GM12878 (cell line): ENCODE measurements around the gene GNA14. TPM values are rescaled to one million over a fixed set of nuclear protein-coding genes. Genes with fewer than 3 reads are reported as not detected.

ENCODE experiments used
- ATAC-seq: fragments of 200-7000 bp; cut with Tn5 transposase; 3 replicates; pipeline ENCODE4 v1.9.1; 2020; ENCODE audit warnings: mild to moderate bottlenecking, moderate library complexity
- BruUV-seq: library from RNA; stranded (reverse); fragments of 400-500 nt; replicated peaks from 2 replicates; lab custom pipeline; 2021; lab: Mats Ljungman, UMichigan
- CTCF ChIA-PET: fragments of 300-600 bp; sonication (Branson Sonifier 250); formaldehyde crosslinking; extraction: SDS; loops from one replicate; lab custom pipeline; 2021; ENCODE audit warnings: inconsistent platforms; lab: Yijun Ruan, JAX
- POLR2A ChIA-PET: fragments of 350-600 bp; formaldehyde crosslinking; extraction: SDS; loops from one replicate; lab custom pipeline; 2021; ENCODE audit warnings: inconsistent platforms; lab: Charles Lee
- RAD21 ChIA-PET: fragments of 300-600 bp; sonication (Branson Sonifier 250); formaldehyde crosslinking; loops from one replicate; lab custom pipeline; 2023; ENCODE audit warnings: antibody characterized with exemption; ENCODE audit not compliant: unreplicated experiment; lab: Charles Lee
- SMC1A ChIA-PET: fragments of 300-600 bp; sonication (Branson Sonifier 250); formaldehyde crosslinking; loops from one replicate; lab custom pipeline; 2023; ENCODE audit not compliant: unreplicated experiment, uncharacterized antibody; lab: Charles Lee
- DNase-seq: peaks from one replicate; pipeline ENCODE4 v3.0.0-alpha.2; 2011; ENCODE audit warnings: low read depth, low spot score
- FAIRE-seq: peaks from 3 replicates; lab custom pipeline; 2011; peaks lifted over from hg19 to GRCh38; lab: Jason Lieb, UNC
- H2AFZ ChIP-seq: 2 replicates; pipeline ENCODE4 v1.6.0; 2011; ENCODE audit warnings: low read depth, low read length, control low read depth; ENCODE audit not compliant: control insufficient read depth
- H3K27ac ChIP-seq: 2 replicates; pipeline ENCODE4 v1.5.1; 2011; ENCODE audit warnings: control low read depth; ENCODE audit not compliant: control insufficient read depth, insufficient read depth
- H3K27me3 ChIP-seq, 2 experiments: replicated peaks in 1 of 2; 2 replicates each; pipeline versions ENCODE4 v1.6.0 to v1.6.1; 2011; ENCODE audit warnings: low read length in 1 of 2; ENCODE audit not compliant: control insufficient read depth in 2 of 2, insufficient read depth in 2 of 2
- H3K36me3 ChIP-seq, 2 experiments: 2 replicates each; pipeline ENCODE4 v1.5.1; 2011; ENCODE audit warnings: low read length in 1 of 2; ENCODE audit not compliant: control insufficient read depth in 2 of 2, insufficient read depth in 2 of 2
- H3K4me1 ChIP-seq: 2 replicates; pipeline ENCODE4 v1.6.1; 2011; ENCODE audit warnings: mild to moderate bottlenecking, low read length, moderate library complexity, mixed read lengths; ENCODE audit not compliant: control insufficient read depth, insufficient read depth
- H3K4me2 ChIP-seq: 2 replicates; pipeline ENCODE4 v1.6.0; 2011; ENCODE audit warnings: control low read depth; ENCODE audit not compliant: control insufficient read depth, insufficient read depth
- H3K4me3 ChIP-seq: fragments of 200-600 bp; sonication (generic); 2 replicates; pipeline ENCODE4 v1.5.1; 2016
- H3K79me2 ChIP-seq: 2 replicates; pipeline ENCODE4 v1.6.0; 2011; ENCODE audit warnings: low read length; ENCODE audit not compliant: control insufficient read depth, insufficient read depth
- H3K9ac ChIP-seq: 2 replicates; pipeline ENCODE4 v1.8.0; 2011; ENCODE audit warnings: low read length, control low read depth, mixed read lengths; ENCODE audit not compliant: control insufficient read depth, insufficient read depth
- H3K9me3 ChIP-seq: replicated peaks from 3 replicates; pipeline ENCODE4 v1.5.1; 2011; ENCODE audit warnings: mild to moderate bottlenecking, low read length; ENCODE audit not compliant: control insufficient read depth, insufficient read depth
- H4K20me1 ChIP-seq: 2 replicates; pipeline ENCODE4 v1.6.0; 2011; ENCODE audit not compliant: control insufficient read depth, insufficient read depth
- ASH2L ChIP-seq: fragments of 300-600, 200-600 bp; sonication (generic); IDR thresholded peaks from 2 replicates; pipeline ENCODE4 v1.6.1; 2017; ENCODE audit warnings: low read depth, mild to moderate bottlenecking, borderline replicate concordance
- CHD2 ChIP-seq: IDR thresholded peaks from 2 replicates; pipeline ENCODE4 v1.6.1; 2011; ENCODE audit warnings: low read depth, low read length, improper control_type of control experiment, borderline replicate concordance
- CHD4 ChIP-seq: fragments of 200-600 bp; sonication (generic); IDR thresholded peaks from 2 replicates; pipeline ENCODE4 v1.6.1; 2016; ENCODE audit warnings: mild to moderate bottlenecking
- JUNB ChIP-seq: IDR thresholded peaks from 2 replicates; pipeline ENCODE4 v1.6.1; 2016; ENCODE audit warnings: antibody characterized with exemption, mild to moderate bottlenecking
- MEF2B ChIP-seq: fragments of 450-650 bp; IDR thresholded peaks from 2 replicates; pipeline ENCODE4 v1.6.1; 2018; ENCODE audit warnings: mild to moderate bottlenecking, moderate library complexity; ENCODE audit not compliant: partially characterized antibody, poor library complexity, severe bottlenecking
- POLR2A ChIP-seq: IDR thresholded peaks from 2 replicates; pipeline ENCODE4 v1.6.1; 2011; ENCODE audit warnings: low read depth, mild to moderate bottlenecking, low read length
- PRDM15 ChIP-seq: fragments of 450-650 bp; formaldehyde crosslinking; IDR thresholded peaks from 2 replicates; pipeline ENCODE4 v1.4.0; 2020; ENCODE audit warnings: mild to moderate bottlenecking, moderate library complexity
- RELA ChIP-seq: fragments of 450-650 bp; IDR thresholded peaks from 2 replicates; pipeline ENCODE4 v1.8.0; 2014; ENCODE audit warnings: borderline replicate concordance; ENCODE audit not compliant: partially characterized antibody
- SIX5 ChIP-seq: IDR thresholded peaks from 2 replicates; pipeline ENCODE4 v1.6.1; 2011; ENCODE audit warnings: mild to moderate bottlenecking, low read depth, low read length, moderate library complexity; ENCODE audit not compliant: severe bottlenecking
- YY1 ChIP-seq: IDR thresholded peaks from 2 replicates; pipeline ENCODE4 v1.6.1; 2011; ENCODE audit warnings: low read depth, mild to moderate bottlenecking, low read length
- ZNF384 ChIP-seq: IDR thresholded peaks from 2 replicates; pipeline ENCODE4 v1.6.1; 2012; ENCODE audit warnings: low read depth, mild to moderate bottlenecking, low read length, improper control_type of control experiment, borderline replicate concordance
- WGBS: methylation state at CpG from one replicate; pipeline ENCODE4 v1.1.6; 2016; ENCODE audit warnings: low lambda C conversion rate; ENCODE audit not compliant: insufficient replicate concordance, insufficient coverage; ENCODE audit errors: missing lambda C conversion rate; 5-methylcytosine and 5-hydroxymethylcytosine counted together
- in situ Hi-C: fragments of 300-500 bp; cut with MboI; formaldehyde crosslinking; loops from 9 replicates; pipeline ENCODE4 v1.14.3; 2018; ENCODE audit warnings: mixed read lengths
- intact Hi-C: fragments of 100-400 bp; cut with micrococcal nuclease; formaldehyde crosslinking; loops from one replicate; pipeline ENCODE4 v1.14.2; 2022; ENCODE audit not compliant: unreplicated experiment
- polyA plus RNA-seq, 11 experiments: library from polyadenylated mRNA; depleted of rRNA in 4 of 11; unstranded in 6 of 11; stranded (reverse) in 5 of 11; fragments of >200 nt; fragmentation: Nextera tagmentation in 4 of 11; fragmentation: Illumina TruSeq in 1 of 11; extraction: Ambion mirVana in 4 of 11; extraction: Trizol in 1 of 11; gene quantifications; 1 replicate in 1 of 11; 2 replicates in 10 of 11; pipeline versions ENCODE4 v1.2.1 to v1.2.3, GENCODE V29; 2011 to 2016; ENCODE audit warnings: inconsistent platforms in 2 of 11, missing spikeins in 2 of 11, low read depth in 1 of 11
- total RNA-seq, 4 experiments: library from RNA; depleted of rRNA in 3 of 4; stranded (reverse); fragments of >200 nt in 3 of 4; fragmentation: Illumina TruSeq in 1 of 4; extraction: Trizol in 1 of 4; gene quantifications; 2 replicates each; pipeline versions ENCODE4 v1.2.1 to v1.2.3, GENCODE V29; 2013 to 2021
- TF ChIP-seq, protein P1 (sequence below), 3 experiments: IDR thresholded peaks in 2 of 3; conservative IDR thresholded peaks in 1 of 3; 2 replicates each; pipeline ENCODE4 v1.5.1; 2011; ENCODE audit warnings: low read depth in 3 of 3, low read length in 3 of 3, mild to moderate bottlenecking in 3 of 3, control low read depth in 2 of 3, moderate library complexity in 2 of 3, inconsistent platforms in 1 of 3, mixed read lengths in 1 of 3; ENCODE audit not compliant: control insufficient read depth in 2 of 3, insufficient read depth in 1 of 3; ENCODE audit errors: extremely low read depth in 1 of 3
- TF ChIP-seq, protein P2 (sequence below): fragments of 450-650 bp; IDR thresholded peaks from 2 replicates; pipeline ENCODE4 v1.6.1; 2017; ENCODE audit warnings: mild to moderate bottlenecking

The GNA14 gene
- total and polyA plus RNA-seq, 10 of the 15 experiments (the other 5 are each of a cell fraction or from before 2014, with no cell fraction given): 0.17 TPM; not detected in 9

DNA sequence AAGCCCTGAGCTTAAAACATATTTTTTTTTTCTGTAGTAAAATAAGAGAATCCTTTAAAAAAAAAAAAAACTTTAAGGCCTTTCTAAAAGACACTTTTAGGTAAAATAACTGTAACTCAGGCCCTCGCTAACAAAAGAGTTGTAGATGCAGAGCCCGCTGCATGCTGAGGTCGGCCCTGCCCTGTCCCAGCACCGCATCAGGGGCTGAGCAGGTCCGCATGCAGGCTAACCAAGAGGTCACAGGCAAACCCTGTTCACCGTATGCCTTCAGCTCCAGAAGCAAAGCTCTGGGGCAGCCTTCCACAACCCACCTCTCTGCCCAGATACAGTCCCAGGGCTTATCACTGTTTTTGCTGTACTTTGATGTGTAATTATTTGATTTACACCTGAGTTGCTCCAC lies 216.1 kb downstream of the GNA14 start:
- CTCF ChIA-PET: interaction anchor here (0.7 to 3.7 kb wide), 3 partner anchors 9 to 684 kb away, joined by 3 to 42 read pairs (median 3); no protein-coding TSS in a partner anchor
- no TSS peak for BruUV-seq
- Histone ChIP-seq H3K4me1 (no peaks in the 10 kb centered on the region), H3K36me3 (no peaks in the 10 kb centered on the region), H2AFZ (no peak overlapping the region), H3K4me2 (no peak overlapping the region), H4K20me1 (no peaks in the 10 kb centered on the region), H3K4me3 (no peak overlapping the region), H3K27me3 (no peaks in the 10 kb centered on the region), H3K9ac (no peak overlapping the region), H3K79me2 (no peaks in the 10 kb centered on the region), H3K27ac (no peak overlapping the region), H3K9me3 (no peaks in the 10 kb centered on the region)
- in situ Hi-C loops: no loop called here
- RAD21 ChIA-PET: interaction anchor here (1.0 kb wide), 1 partner anchor 25 kb away, joined by 3 read pairs; no protein-coding TSS in a partner anchor
- ATAC-seq (no peak), DNase-seq (no peak), FAIRE-seq (no peak)
- WGBS: 65% methylated on average over 6 of the region's 6 CpGs
- TF ChIP-seq, protein P1, sequence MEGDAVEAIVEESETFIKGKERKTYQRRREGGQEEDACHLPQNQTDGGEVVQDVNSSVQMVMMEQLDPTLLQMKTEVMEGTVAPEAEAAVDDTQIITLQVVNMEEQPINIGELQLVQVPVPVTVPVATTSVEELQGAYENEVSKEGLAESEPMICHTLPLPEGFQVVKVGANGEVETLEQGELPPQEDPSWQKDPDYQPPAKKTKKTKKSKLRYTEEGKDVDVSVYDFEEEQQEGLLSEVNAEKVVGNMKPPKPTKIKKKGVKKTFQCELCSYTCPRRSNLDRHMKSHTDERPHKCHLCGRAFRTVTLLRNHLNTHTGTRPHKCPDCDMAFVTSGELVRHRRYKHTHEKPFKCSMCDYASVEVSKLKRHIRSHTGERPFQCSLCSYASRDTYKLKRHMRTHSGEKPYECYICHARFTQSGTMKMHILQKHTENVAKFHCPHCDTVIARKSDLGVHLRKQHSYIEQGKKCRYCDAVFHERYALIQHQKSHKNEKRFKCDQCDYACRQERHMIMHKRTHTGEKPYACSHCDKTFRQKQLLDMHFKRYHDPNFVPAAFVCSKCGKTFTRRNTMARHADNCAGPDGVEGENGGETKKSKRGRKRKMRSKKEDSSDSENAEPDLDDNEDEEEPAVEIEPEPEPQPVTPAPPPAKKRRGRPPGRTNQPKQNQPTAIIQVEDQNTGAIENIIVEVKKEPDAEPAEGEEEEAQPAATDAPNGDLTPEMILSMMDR (IDR thresholded peaks at IDR 0.05 in 2 of 3, conservative IDR thresholded peaks at IDR 0.05 in 1 of 3; ENCODE audit: control insufficient read depth in 2 of 3, extremely low read depth in 1 of 3, insufficient read depth in 1 of 3, low read depth in 3 of 3, low read length in 3 of 3): no peak
- no peak for TF ChIP-seq CHD2
- no peak for TF ChIP-seq CHD4
- no peak for TF ChIP-seq RELA
- no peak for TF ChIP-seq POLR2A
- TF ChIP-seq SIX5: no peak
- TF ChIP-seq ASH2L: no peak
- TF ChIP-seq PRDM15 (CRISPR knock-in tag): no peak
- no peak for TF ChIP-seq YY1
- no peak for TF ChIP-seq JUNB
- TF ChIP-seq MEF2B: no peak
- TF ChIP-seq ZNF384: no peak
- TF ChIP-seq, protein P2, sequence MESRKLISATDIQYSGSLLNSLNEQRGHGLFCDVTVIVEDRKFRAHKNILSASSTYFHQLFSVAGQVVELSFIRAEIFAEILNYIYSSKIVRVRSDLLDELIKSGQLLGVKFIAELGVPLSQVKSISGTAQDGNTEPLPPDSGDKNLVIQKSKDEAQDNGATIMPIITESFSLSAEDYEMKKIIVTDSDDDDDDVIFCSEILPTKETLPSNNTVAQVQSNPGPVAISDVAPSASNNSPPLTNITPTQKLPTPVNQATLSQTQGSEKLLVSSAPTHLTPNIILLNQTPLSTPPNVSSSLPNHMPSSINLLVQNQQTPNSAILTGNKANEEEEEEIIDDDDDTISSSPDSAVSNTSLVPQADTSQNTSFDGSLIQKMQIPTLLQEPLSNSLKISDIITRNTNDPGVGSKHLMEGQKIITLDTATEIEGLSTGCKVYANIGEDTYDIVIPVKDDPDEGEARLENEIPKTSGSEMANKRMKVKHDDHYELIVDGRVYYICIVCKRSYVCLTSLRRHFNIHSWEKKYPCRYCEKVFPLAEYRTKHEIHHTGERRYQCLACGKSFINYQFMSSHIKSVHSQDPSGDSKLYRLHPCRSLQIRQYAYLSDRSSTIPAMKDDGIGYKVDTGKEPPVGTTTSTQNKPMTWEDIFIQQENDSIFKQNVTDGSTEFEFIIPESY: no peak
- POLR2A ChIA-PET: interaction anchor here (0.6 kb wide), 2 partner anchors 249 to 818 kb away, joined by 4 to 5 read pairs; no protein-coding TSS in a partner anchor
- intact Hi-C loops: loop anchor here (2.0 kb wide), 1 partner anchor 57 kb away; no protein-coding TSS in a partner anchor
- SMC1A ChIA-PET: interaction anchor here (0.8 kb wide), 1 partner anchor 641 kb away, joined by 3 read pairs; no protein-coding TSS in a partner anchor
